Body of pancreas (tissue), 4 donors: Measurements from ENCODE around the gene HS6ST3.

ENCODE experiments used
- CTCF ChIP-seq, 7 experiments: fragments of 450-650 bp in 4 of 7; fragments of 200-600 bp in 3 of 7; sonication (generic) in 3 of 7; IDR thresholded peaks; one replicate each; pipeline ENCODE4 v1.5.1; 2016 to 2019; ENCODE audit warnings: antibody characterized with exemption in 7 of 7
- POLR2A ChIP-seq, 3 donors: fragments of 450-650 bp; IDR thresholded peaks; one replicate each; pipeline ENCODE4 v1.6.1; 2016; ENCODE audit warnings: antibody characterized with exemption in 3 of 3, mild to moderate bottlenecking in 2 of 3

- TF ChIP-seq CTCF (IDR thresholded peaks at IDR 0.05) (no peak), POLR2A (IDR thresholded peaks at IDR 0.05) (no peak)
These were observed 620.4 kb downstream of the HS6ST3 start for GRCh38 chr13:96710166-96710862.
